K562 (cell line): Measurements from ENCODE around the gene MTG2. TPM values are rescaled to one million over a fixed set of nuclear protein-coding genes. Genes with fewer than 3 reads are reported as not detected.

Experiments
- ATAC-seq: fragments of 200-7000 bp; cut with Tn5 transposase; 3 replicates; pipeline ENCODE4 v1.9.1; 2020; ENCODE audit warnings: moderate library complexity
- BruUV-seq: library from RNA; stranded (reverse); fragments of 400-500 nt; replicated peaks from 2 replicates; lab custom pipeline; 2021; lab: Mats Ljungman, UMichigan
- CTCF ChIA-PET: fragments of 300-600 bp; formaldehyde crosslinking; extraction: SDS; loops from one replicate; lab custom pipeline; 2021; ENCODE audit warnings: low intra/inter-chr PET ratio; lab: Yijun Ruan, JAX
- POLR2A ChIA-PET: fragments of 300-600, 350-650 bp; sonication (Branson Sonifier 250); formaldehyde crosslinking; extraction: SDS; loops from one replicate; lab custom pipeline; 2021; ENCODE audit warnings: antibody characterized with exemption, inconsistent platforms; lab: Yijun Ruan, JAX
- DNase-seq, 4 experiments: peaks; one replicate each; pipeline versions ENCODE4 v3.0.0 to v3.0.0-alpha.2; 2011 to 2018; ENCODE audit warnings: low spot score in 3 of 4, mixed read lengths in 3 of 4; ENCODE audit errors: extremely low read depth in 1 of 4
- FAIRE-seq: peaks from 2 replicates; lab custom pipeline; 2011; peaks lifted over from hg19 to GRCh38; lab: Jason Lieb, UNC
- H2AFZ ChIP-seq: 2 replicates; pipeline ENCODE4 v1.6.0; 2011; ENCODE audit warnings: low read depth, low read length, control low read depth, inconsistent platforms
- H3K27ac ChIP-seq: fragments of 200-600 bp; 3 replicates; pipeline ENCODE4 v1.8.0; 2011; ENCODE audit warnings: low read depth, mild to moderate bottlenecking, control low read depth, inconsistent platforms, low read length, moderate library complexity, mixed read lengths; ENCODE audit errors: extremely low read depth
- H3K27me3 ChIP-seq, 2 experiments: fragments of 300-600 bp in 1 of 2; 2 replicates in 1 of 2; 3 replicates in 1 of 2; pipeline versions ENCODE4 v1.6.0 to v1.8.0; 2011; ENCODE audit warnings: inconsistent platforms in 2 of 2, low read length in 2 of 2, mild to moderate bottlenecking in 1 of 2, mixed read lengths in 1 of 2, moderate library complexity in 1 of 2; ENCODE audit not compliant: control insufficient read depth in 2 of 2, insufficient read depth in 2 of 2
- H3K36me3 ChIP-seq: fragments of 300-600 bp; 3 replicates; pipeline ENCODE4 v1.8.0; 2011; ENCODE audit warnings: mild to moderate bottlenecking, low read length, inconsistent platforms; ENCODE audit not compliant: control insufficient read depth, insufficient read depth
- H3K4me1 ChIP-seq, 2 experiments: fragments of 200-600 bp in 1 of 2; replicated peaks in 1 of 2; 2 replicates in 1 of 2; 3 replicates in 1 of 2; pipeline versions ENCODE4 v1.5.1 to v1.8.0; 2011; ENCODE audit warnings: inconsistent platforms in 2 of 2, low read length in 2 of 2, mild to moderate bottlenecking in 1 of 2, mixed read lengths in 1 of 2, moderate library complexity in 1 of 2; ENCODE audit not compliant: control insufficient read depth in 2 of 2, insufficient read depth in 2 of 2
- H3K4me2 ChIP-seq: 2 replicates; pipeline ENCODE4 v1.6.1; 2011; ENCODE audit warnings: low read length, control low read depth, inconsistent platforms, mixed read lengths; ENCODE audit not compliant: insufficient read depth
- H3K4me3 ChIP-seq: fragments of 200-600 bp; sonication (generic), shearing (Covaris generic); 2 replicates; pipeline ENCODE4 v1.5.1; 2016; ENCODE audit warnings: control low read depth, inconsistent platforms
- H3K79me2 ChIP-seq: fragments of 200-600 bp; 3 replicates; pipeline ENCODE4 v1.8.0; 2011; ENCODE audit warnings: low read length, inconsistent platforms; ENCODE audit not compliant: control insufficient read depth, insufficient read depth
- H3K9ac ChIP-seq, 2 experiments: 2 replicates each; pipeline versions ENCODE4 v1.6.0 to v1.6.1; 2011; ENCODE audit warnings: low read depth in 2 of 2, low read length in 2 of 2, control low read depth in 1 of 2, inconsistent platforms in 1 of 2, mild to moderate bottlenecking in 1 of 2, mixed read lengths in 1 of 2; ENCODE audit not compliant: insufficient read depth in 1 of 2
- H3K9me1 ChIP-seq: one replicate; pipeline ENCODE4 v1.6.0; 2011; ENCODE audit warnings: inconsistent platforms, mild to moderate bottlenecking, low read length, moderate library complexity; ENCODE audit not compliant: control insufficient read depth, insufficient read depth
- H3K9me3 ChIP-seq: replicated peaks from 2 replicates; pipeline ENCODE4 v1.5.1; 2011; ENCODE audit warnings: low read depth, low read length, inconsistent platforms; ENCODE audit not compliant: control insufficient read depth, insufficient read depth
- H4K20me1 ChIP-seq: replicated peaks from 2 replicates; pipeline ENCODE4 v1.6.1; 2011; ENCODE audit warnings: low read length, inconsistent platforms, mixed read lengths; ENCODE audit not compliant: control insufficient read depth, insufficient read depth
- CREBBP ChIP-seq: IDR thresholded peaks from one replicate; pipeline ENCODE4 v1.6.1; 2012; ENCODE audit warnings: low read depth, mild to moderate bottlenecking, control low read depth, inconsistent platforms, low read length
- EGR1 ChIP-seq: fragments of 450-650 bp; conservative IDR thresholded peaks from 2 replicates; pipeline ENCODE4 v1.6.1; 2017; ENCODE audit warnings: mild to moderate bottlenecking
- TRIM24 ChIP-seq, 2 experiments: fragments of 450-650 bp; IDR thresholded peaks; 2 replicates each; pipeline ENCODE4 v1.6.1; 2016
- ZNF263 ChIP-seq: sonication (generic); formaldehyde crosslinking; IDR thresholded peaks from 2 replicates; pipeline ENCODE4 v1.8.0; 2022; ENCODE audit warnings: mild to moderate bottlenecking, missing genetic modification reagents, borderline replicate concordance
- WGBS: fragments of 100-300 bp; shearing (Covaris generic); methylation state at CpG from one replicate; pipeline ENCODE4 v1.1.6; 2016; ENCODE audit warnings: low coverage, mixed read lengths; ENCODE audit not compliant: insufficient coverage; ENCODE audit errors: missing lambda C conversion rate; 5-methylcytosine and 5-hydroxymethylcytosine counted together
- in situ Hi-C: fragments of 300-500 bp; cut with MboI; formaldehyde crosslinking; loops from 4 replicates; pipeline ENCODE4 v1.15.0; 2018; ENCODE audit warnings: inconsistent platforms, mixed read lengths
- intact Hi-C: fragments of 100-400 bp; cut with micrococcal nuclease; formaldehyde crosslinking; loops from 2 replicates; pipeline ENCODE4 v1.14.2; 2022
- polyA plus RNA-seq, 8 experiments: library from polyadenylated mRNA; depleted of rRNA in 4 of 8; stranded (reverse) in 5 of 8; unstranded in 3 of 8; fragments of >200 nt; fragmentation: Nextera tagmentation in 2 of 8; fragmentation: Illumina TruSeq in 1 of 8; extraction: Ambion mirVana in 2 of 8; extraction: Trizol in 1 of 8; gene quantifications; 2 replicates each; pipeline versions ENCODE4 v1.2.1 to v1.2.3, GENCODE V29; 2011 to 2014; ENCODE audit warnings: inconsistent platforms in 1 of 8, missing spikeins in 1 of 8
- total RNA-seq, 7 experiments: library from RNA; depleted of rRNA in 6 of 7; stranded (reverse); fragments of >200 nt in 6 of 7; fragmentation: Illumina TruSeq in 2 of 7; extraction: Trizol in 2 of 7; gene quantifications; 2 replicates each; pipeline versions ENCODE4 v1.2.1 to v1.2.3, GENCODE V29; 2011 to 2021; ENCODE audit warnings: low replicate concordance in 1 of 7
- TF ChIP-seq, protein P1 (sequence below): sonication (generic); formaldehyde crosslinking; IDR thresholded peaks from 2 replicates; pipeline ENCODE4 v1.8.0; 2023; ENCODE audit warnings: mild to moderate bottlenecking, missing genetic modification reagents

The MTG2 gene
- total and polyA plus RNA-seq, 9 of the 15 experiments (the other 6 are each of a cell fraction or from before 2014, with no cell fraction given) = 8.7 to 67.5 (median 44.5) TPM

GRCh38 chr20:62228982-62229545, 46.2 kb downstream of the MTG2 start:
- H3K27me3 ChIP-seq = peaks cover 13 to 36% of the 10 kb centered on the region in 2 experiments; a peak in 4 of 5 replicates
- POLR2A ChIA-PET = interaction anchor here (0.7 kb wide), 1 partner anchor 9 kb away, joined by 3 read pairs; no protein-coding TSS in a partner anchor
- 0 out of 4 replicates have a peak, but pooled peaks of 1 of the 2 experiments have one; percentile 8 for TF ChIP-seq TRIM24 (IDR thresholded peaks at IDR 0.05)
- peak; percentile 15 for TF ChIP-seq CREBBP
- TF ChIP-seq, protein P1, sequence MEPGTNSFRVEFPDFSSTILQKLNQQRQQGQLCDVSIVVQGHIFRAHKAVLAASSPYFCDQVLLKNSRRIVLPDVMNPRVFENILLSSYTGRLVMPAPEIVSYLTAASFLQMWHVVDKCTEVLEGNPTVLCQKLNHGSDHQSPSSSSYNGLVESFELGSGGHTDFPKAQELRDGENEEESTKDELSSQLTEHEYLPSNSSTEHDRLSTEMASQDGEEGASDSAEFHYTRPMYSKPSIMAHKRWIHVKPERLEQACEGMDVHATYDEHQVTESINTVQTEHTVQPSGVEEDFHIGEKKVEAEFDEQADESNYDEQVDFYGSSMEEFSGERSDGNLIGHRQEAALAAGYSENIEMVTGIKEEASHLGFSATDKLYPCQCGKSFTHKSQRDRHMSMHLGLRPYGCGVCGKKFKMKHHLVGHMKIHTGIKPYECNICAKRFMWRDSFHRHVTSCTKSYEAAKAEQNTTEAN (CRISPR knock-in tag) = peak; percentile 90; the same call in 1 of the 2 replicates
- TF ChIP-seq ZNF263 = no peak
- peak; percentile 29 for TF ChIP-seq EGR1
- DNase-seq (no peak), ATAC-seq (no peak), FAIRE-seq (no peak)
- H3K9ac ChIP-seq = no peak overlapping the region
- no peak overlapping the region for H3K4me2 ChIP-seq
- CTCF ChIA-PET = no interaction called here
- H3K4me3 ChIP-seq = no peak overlapping the region
- no peaks in the 10 kb centered on the region for H3K79me2 ChIP-seq
- no peak overlapping the region for H2AFZ ChIP-seq
- peaks cover 0 to 26% of the 10 kb centered on the region in 2 experiments; a peak in 2 of 5 replicates for H3K4me1 ChIP-seq
- intact Hi-C loops (no loop called here), in situ Hi-C loops (no loop called here)
- H3K36me3 ChIP-seq = no peaks in the 10 kb centered on the region
- H4K20me1 ChIP-seq = no peaks in the 10 kb centered on the region; the same call in none of the 2 replicates
- WGBS = 31% methylated on average over 6 of the region's 7 CpGs
- no peak overlapping the region for H3K27ac ChIP-seq
- no peaks in the 10 kb centered on the region for H3K9me1 ChIP-seq
- peaks cover 7% of the 10 kb centered on the region; the same call in 1 of the 2 replicates for H3K9me3 ChIP-seq
- no TSS peak for BruUV-seq
